B cell (primary cell): ENCODE measurements around the gene ADGRA1.

Source experiments
- EZH2 ChIP-seq: IDR thresholded peaks from 2 replicates; pipeline ENCODE4 v1.6.1; 2012; ENCODE audit warnings: borderline replicate concordance, low read depth, mild to moderate bottlenecking, moderate library complexity, low read length; ENCODE audit not compliant: insufficient read depth, poor library complexity, severe bottlenecking
- TF ChIP-seq, protein P1 (sequence below): fragments of 200-600 bp; IDR thresholded peaks from one replicate; pipeline ENCODE4 v1.8.0; 2022; ENCODE audit warnings: antibody characterized with exemption, mild to moderate bottlenecking

DNA sequence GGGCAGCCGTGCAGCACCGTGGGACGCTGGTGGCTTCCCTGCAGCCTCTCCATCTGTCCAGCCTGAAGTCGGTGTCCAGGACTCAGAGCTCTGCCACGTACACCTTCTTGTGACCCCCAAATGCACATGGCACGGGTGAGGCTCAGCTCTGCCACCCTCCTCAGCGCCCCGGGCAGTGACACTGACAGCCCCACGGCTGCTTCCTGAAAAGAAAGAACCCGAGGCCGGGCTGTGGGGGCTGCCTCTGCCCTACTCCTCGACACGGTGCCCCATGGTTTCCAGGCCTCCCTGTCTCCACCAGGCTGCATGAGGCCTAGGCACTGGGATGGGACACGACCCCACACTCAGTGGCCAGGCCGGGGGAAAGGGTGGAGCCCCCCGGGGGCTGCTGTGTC, 13.7 kb downstream of the ADGRA1 start:
- TF ChIP-seq, protein P1, sequence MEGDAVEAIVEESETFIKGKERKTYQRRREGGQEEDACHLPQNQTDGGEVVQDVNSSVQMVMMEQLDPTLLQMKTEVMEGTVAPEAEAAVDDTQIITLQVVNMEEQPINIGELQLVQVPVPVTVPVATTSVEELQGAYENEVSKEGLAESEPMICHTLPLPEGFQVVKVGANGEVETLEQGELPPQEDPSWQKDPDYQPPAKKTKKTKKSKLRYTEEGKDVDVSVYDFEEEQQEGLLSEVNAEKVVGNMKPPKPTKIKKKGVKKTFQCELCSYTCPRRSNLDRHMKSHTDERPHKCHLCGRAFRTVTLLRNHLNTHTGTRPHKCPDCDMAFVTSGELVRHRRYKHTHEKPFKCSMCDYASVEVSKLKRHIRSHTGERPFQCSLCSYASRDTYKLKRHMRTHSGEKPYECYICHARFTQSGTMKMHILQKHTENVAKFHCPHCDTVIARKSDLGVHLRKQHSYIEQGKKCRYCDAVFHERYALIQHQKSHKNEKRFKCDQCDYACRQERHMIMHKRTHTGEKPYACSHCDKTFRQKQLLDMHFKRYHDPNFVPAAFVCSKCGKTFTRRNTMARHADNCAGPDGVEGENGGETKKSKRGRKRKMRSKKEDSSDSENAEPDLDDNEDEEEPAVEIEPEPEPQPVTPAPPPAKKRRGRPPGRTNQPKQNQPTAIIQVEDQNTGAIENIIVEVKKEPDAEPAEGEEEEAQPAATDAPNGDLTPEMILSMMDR: no peak
- no peak for TF ChIP-seq EZH2
